HepG2 (cell line): ENCODE data around the gene SPCS2. TPM values are rescaled to one million over a fixed set of nuclear protein-coding genes. Genes with fewer than 3 reads are reported as not detected.

Experiments used
- CREBL2 ChIP-seq: sonication (generic); formaldehyde crosslinking; IDR thresholded peaks from 2 replicates; pipeline ENCODE4 v1.8.1; 2023; ENCODE audit warnings: missing genetic modification reagents, mild to moderate bottlenecking, borderline replicate concordance
- DNMT1 ChIP-seq: sonication (generic); formaldehyde crosslinking; IDR thresholded peaks from 2 replicates; pipeline ENCODE4 v1.5.1; 2020; ENCODE audit warnings: mild to moderate bottlenecking, missing genetic modification reagents
- DRAP1 ChIP-seq: IDR thresholded peaks from 2 replicates; pipeline ENCODE4 v1.6.1; 2016; ENCODE audit warnings: missing genetic modification reagents, missing compliant biosample characterization
- ELF3 ChIP-seq: IDR thresholded peaks from 2 replicates; pipeline ENCODE4 v1.6.1; 2016; ENCODE audit warnings: missing genetic modification reagents, missing compliant biosample characterization
- GTF3A ChIP-seq: sonication (generic); formaldehyde crosslinking; conservative IDR thresholded peaks from 2 replicates; pipeline ENCODE4 v1.4.0; 2020; ENCODE audit warnings: mild to moderate bottlenecking, missing genetic modification reagents
- KDM5B ChIP-seq: sonication (generic); formaldehyde crosslinking; IDR thresholded peaks from 2 replicates; pipeline ENCODE4 v1.4.0; 2020; ENCODE audit warnings: missing genetic modification reagents, mild to moderate bottlenecking, borderline replicate concordance
- NCOR1 ChIP-seq: fragments of 200-600 bp; sonication (generic); IDR thresholded peaks from 2 replicates; pipeline ENCODE4 v1.7.0; 2017; ENCODE audit warnings: antibody characterized with exemption, low read length, borderline replicate concordance
- RFX3 ChIP-seq: IDR thresholded peaks from 2 replicates; pipeline ENCODE4 v1.6.1; 2016; ENCODE audit warnings: missing biosample characterization, missing genetic modification reagents
- RFX5 ChIP-seq: IDR thresholded peaks from 2 replicates; pipeline ENCODE4 v1.6.1; 2011; ENCODE audit warnings: low read depth, low read length, improper control_type of control experiment
- TCF12 ChIP-seq, 2 experiments: fragments of 450-650 bp in 1 of 2; sonication (generic) in 1 of 2; formaldehyde crosslinking in 1 of 2; IDR thresholded peaks; 2 replicates each; pipeline versions ENCODE4 v1.6.1 to v1.8.0; 2017 to 2022; ENCODE audit warnings: antibody characterized with exemption in 1 of 2, mild to moderate bottlenecking in 1 of 2, missing genetic modification reagents in 1 of 2, moderate library complexity in 1 of 2
- THRA ChIP-seq: sonication (generic); formaldehyde crosslinking; IDR thresholded peaks from 2 replicates; pipeline ENCODE4 v1.4.0; 2020; ENCODE audit warnings: missing genetic modification reagents, borderline replicate concordance
- ZBTB37 ChIP-seq: sonication (generic); formaldehyde crosslinking; IDR thresholded peaks from 2 replicates; pipeline ENCODE4 v1.4.0; 2020; ENCODE audit warnings: mild to moderate bottlenecking, missing genetic modification reagents
- ZFP82 ChIP-seq: sonication (generic); formaldehyde crosslinking; IDR thresholded peaks from 2 replicates; pipeline ENCODE4 v1.5.1; 2020; ENCODE audit warnings: mild to moderate bottlenecking, missing genetic modification reagents, borderline replicate concordance
- ZHX2 ChIP-seq, 2 experiments: sonication (generic) in 1 of 2; formaldehyde crosslinking in 1 of 2; IDR thresholded peaks; 2 replicates each; pipeline versions ENCODE4 v1.6.1 to v1.9.0; 2014 to 2022; ENCODE audit warnings: antibody characterized with exemption in 1 of 2, borderline replicate concordance in 1 of 2, inconsistent platforms in 1 of 2, low read depth in 1 of 2, missing genetic modification reagents in 1 of 2
- ZNF333 ChIP-seq: sonication (generic); formaldehyde crosslinking; IDR thresholded peaks from 2 replicates; pipeline ENCODE4 v1.4.0; 2020; ENCODE audit warnings: mild to moderate bottlenecking, missing genetic modification reagents, borderline replicate concordance
- ZNF451 ChIP-seq: sonication (generic); formaldehyde crosslinking; IDR thresholded peaks from 2 replicates; pipeline ENCODE4 v1.5.0; 2020; ENCODE audit warnings: mild to moderate bottlenecking, missing genetic modification reagents
- ZNF766 ChIP-seq: sonication (generic); formaldehyde crosslinking; IDR thresholded peaks from 2 replicates; pipeline ENCODE4 v1.5.0; 2020; ENCODE audit warnings: missing genetic modification reagents, borderline replicate concordance
- ZNF768 ChIP-seq: sonication (generic); formaldehyde crosslinking; IDR thresholded peaks from 2 replicates; pipeline ENCODE4 v1.4.0; 2020; ENCODE audit warnings: missing genetic modification reagents
- ZNF781 ChIP-seq: sonication (generic); formaldehyde crosslinking; IDR thresholded peaks from 2 replicates; pipeline ENCODE4 v1.5.1; 2020; ENCODE audit warnings: borderline replicate concordance, mild to moderate bottlenecking, missing genetic modification reagents; ENCODE audit errors: not compliant biosample characterization
- polyA plus RNA-seq, 8 experiments: library from polyadenylated mRNA; depleted of rRNA in 3 of 8; stranded (reverse) in 7 of 8; unstranded in 1 of 8; fragments of >200 nt; fragmentation: Illumina TruSeq in 4 of 8; extraction: Trizol in 4 of 8; gene quantifications; 2 replicates each; pipeline versions ENCODE4 v1.2.1 to v1.2.3, GENCODE V29; 2011 to 2016; ENCODE audit warnings: low read depth in 4 of 8, missing spikeins in 1 of 8, mixed read lengths in 1 of 8; ENCODE audit not compliant: insufficient read depth in 1 of 8
- total RNA-seq, 5 experiments: library from RNA; depleted of rRNA; stranded (reverse); fragments of >200 nt; fragmentation: Illumina TruSeq; extraction: Trizol; gene quantifications; 2 replicates each; pipeline ENCODE4 v1.2.3, GENCODE V29; 2016; ENCODE audit warnings: low read depth in 1 of 5

SPCS2 gene
- total and polyA plus RNA-seq, 2 of the 13 experiments (the other 11 are each of a cell fraction or from before 2014, with no cell fraction given) = 87.3 to 142 TPM

- TF ChIP-seq RFX3 (CRISPR knock-in tag) = no peak
- TF ChIP-seq ZNF768 = peak; percentile 23; the same call in 1 of the 2 replicates
- peak; percentile 63; the same call in 1 of the 2 replicates for TF ChIP-seq ZNF451 (CRISPR knock-in tag)
- no peak for TF ChIP-seq ZNF781
- TF ChIP-seq ZNF333 (CRISPR knock-in tag) = no peak
- TF ChIP-seq NCOR1 = no peak
- no peak for TF ChIP-seq RFX5
- no peak for TF ChIP-seq DNMT1 (CRISPR knock-in tag)
- TF ChIP-seq ELF3 (CRISPR knock-in tag) = peak; percentile 50
- no peak for TF ChIP-seq ZHX2 (IDR thresholded peaks at IDR 0.05; ENCODE audit: low read depth)
- no peak for TF ChIP-seq ZHX2 (CRISPR knock-in tag; IDR thresholded peaks at IDR 0.05; ENCODE audit: borderline replicate concordance)
- TF ChIP-seq DRAP1 = peak; percentile 86
- TF ChIP-seq CREBL2 = no peak
- TF ChIP-seq GTF3A (CRISPR knock-in tag) = no peak
- no peak for TF ChIP-seq ZFP82 (CRISPR knock-in tag)
- TF ChIP-seq TCF12 (IDR thresholded peaks at IDR 0.05) = no peak
- no peak; the same call in 1 of the 2 replicates for TF ChIP-seq TCF12 (CRISPR knock-in tag; IDR thresholded peaks at IDR 0.05)
- TF ChIP-seq ZNF766 = no peak
- 0 out of 2 replicates have a peak, but pooled peaks have one; percentile 5 for TF ChIP-seq THRA (CRISPR knock-in tag)
- no peak for TF ChIP-seq ZBTB37 (CRISPR knock-in tag)
- no peak; the same call in 1 of the 2 replicates for TF ChIP-seq KDM5B (CRISPR knock-in tag)
Observed at GRCh38 chr11:74988541-74989259, 39.6 kb downstream of the SPCS2 start, which contains the start of gene NEU3 (continued).
